Kidney epithelial cell (primary cell): ENCODE data around the gene OR2Y1. TPM values are rescaled to one million over a fixed set of nuclear protein-coding genes. Genes with fewer than 3 reads are reported as not detected.
"Not testable (repeated sequence)": the region's sequence is repeated elsewhere in the genome, so short reads cannot be mapped to it uniquely, and the experiment has no call there.

Experiments used
- DNase-seq: peaks from one replicate; pipeline ENCODE4 v3.0.0-alpha.2; 2010; ENCODE audit warnings: low read depth
- H3K27me3 ChIP-seq: 2 replicates; pipeline ENCODE4 v1.6.0; 2011; ENCODE audit warnings: low read length; ENCODE audit not compliant: control insufficient read depth, insufficient read depth
- H3K36me3 ChIP-seq: 2 replicates; pipeline ENCODE4 v1.5.1; 2011; ENCODE audit warnings: low read length; ENCODE audit not compliant: control insufficient read depth, insufficient read depth
- H3K4me3 ChIP-seq: 2 replicates; pipeline ENCODE4 v1.5.1; 2011; ENCODE audit warnings: low read depth, mild to moderate bottlenecking, control low read depth, low read length
- CTCF ChIP-seq: IDR thresholded peaks from 2 replicates; pipeline ENCODE4 v1.5.1; 2011; ENCODE audit warnings: mild to moderate bottlenecking, moderate library complexity, low read length, control low read depth, inconsistent platforms; ENCODE audit not compliant: insufficient read depth, poor library complexity, severe bottlenecking
- total RNA-seq: library from RNA; depleted of rRNA; stranded (reverse); fragments of >200 nt; gene quantifications from 2 replicates; pipeline ENCODE4 v1.2.3, GENCODE V29; 2015

The OR2Y1 gene
- total RNA-seq, 1 donor from 2014 or later = not detected

GRCh38 chr5:180785121-180785781 lies 45.4 kb upstream of the OR2Y1 start:
- DNase-seq = no peak
- H3K27me3 ChIP-seq = no peaks in the 10 kb centered on the region
- H3K36me3 ChIP-seq = peaks cover 1% of the 10 kb centered on the region
- no peak overlapping the region for H3K4me3 ChIP-seq
- no peak for TF ChIP-seq CTCF

- Histone ChIP-seq H3K4me3 (no peak overlapping the region), H3K36me3 (no peaks in the 10 kb centered on the region), H3K27me3 (no peaks in the 10 kb centered on the region)
- peak; percentile 86 for TF ChIP-seq CTCF
- DNase-seq = no peak
These were observed 44.7 kb upstream of the OR2Y1 start for GRCh38 chr5:180784497-180785097.

DNA sequence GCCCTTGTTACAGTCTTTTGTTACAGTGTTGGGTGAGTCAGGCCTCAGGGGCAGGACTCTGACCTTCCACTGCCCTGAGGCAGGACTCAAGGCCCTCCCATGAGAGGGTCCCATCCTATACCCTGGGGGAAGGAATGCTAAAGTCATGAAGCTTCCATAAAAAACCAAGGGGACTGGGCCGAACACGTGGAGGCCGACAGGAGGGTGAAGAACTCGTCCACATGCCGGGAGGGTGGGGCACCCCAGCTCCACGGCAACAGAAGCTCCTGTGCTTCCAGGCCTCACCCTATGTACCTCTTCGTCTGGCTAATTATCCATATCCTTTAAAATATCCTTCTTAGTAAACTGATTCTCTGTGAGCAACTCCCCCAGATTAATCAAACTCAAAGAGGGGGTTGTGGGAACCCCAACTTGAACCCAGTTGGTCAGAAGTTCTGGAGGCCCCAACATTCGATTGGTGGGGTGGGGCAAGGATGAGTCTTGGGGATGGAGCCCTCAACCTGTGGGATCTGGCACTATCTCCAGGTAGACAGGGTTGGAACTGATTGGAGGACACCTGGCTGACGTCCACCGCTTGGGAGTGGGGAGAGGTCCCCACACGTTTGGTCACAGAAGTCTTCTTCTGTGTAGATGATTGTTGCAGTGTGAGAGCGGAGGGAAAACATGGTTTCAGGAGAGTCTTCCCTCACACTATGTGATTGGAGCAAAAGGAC lies 43.6 kb upstream of the OR2Y1 start:
- H3K4me3 ChIP-seq = no peak overlapping the region
- no peaks in the 10 kb centered on the region for H3K36me3 ChIP-seq
- DNase-seq = no peak
- no peaks in the 10 kb centered on the region for H3K27me3 ChIP-seq
- TF ChIP-seq CTCF = no peak

- TF ChIP-seq CTCF = no peak
- no peak overlapping the region for H3K4me3 ChIP-seq
- no peaks in the 10 kb centered on the region for H3K36me3 ChIP-seq
- DNase-seq = no peak
- no peaks in the 10 kb centered on the region for H3K27me3 ChIP-seq
These were observed 42.9 kb upstream of the OR2Y1 start for GRCh38 chr5:180782748-180783147.

DNA sequence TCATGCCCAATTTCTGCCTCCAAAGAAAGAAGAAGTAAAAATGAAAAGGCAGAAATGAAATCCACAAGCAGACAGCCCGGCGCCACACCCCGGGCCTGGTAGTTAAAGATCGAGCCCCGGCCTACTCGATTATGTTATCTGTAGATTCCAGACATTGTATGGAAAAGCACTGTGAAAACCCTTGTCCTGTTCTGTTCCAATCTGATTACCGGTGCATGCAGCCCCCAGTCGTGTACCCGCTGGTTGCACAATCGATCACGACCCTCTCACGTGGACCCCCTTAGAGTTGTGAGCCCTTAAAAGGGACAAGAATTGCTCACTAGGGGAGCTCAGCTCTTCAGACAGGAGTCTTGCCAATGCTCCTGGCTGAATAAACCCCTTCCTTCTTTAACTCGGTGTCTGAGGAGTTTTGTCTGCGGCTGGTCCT lies 42.1 kb upstream of the OR2Y1 start:
- H3K4me3 ChIP-seq, H3K27me3 ChIP-seq, H3K36me3 ChIP-seq, DNase-seq: not testable (repeated sequence)

DNA sequence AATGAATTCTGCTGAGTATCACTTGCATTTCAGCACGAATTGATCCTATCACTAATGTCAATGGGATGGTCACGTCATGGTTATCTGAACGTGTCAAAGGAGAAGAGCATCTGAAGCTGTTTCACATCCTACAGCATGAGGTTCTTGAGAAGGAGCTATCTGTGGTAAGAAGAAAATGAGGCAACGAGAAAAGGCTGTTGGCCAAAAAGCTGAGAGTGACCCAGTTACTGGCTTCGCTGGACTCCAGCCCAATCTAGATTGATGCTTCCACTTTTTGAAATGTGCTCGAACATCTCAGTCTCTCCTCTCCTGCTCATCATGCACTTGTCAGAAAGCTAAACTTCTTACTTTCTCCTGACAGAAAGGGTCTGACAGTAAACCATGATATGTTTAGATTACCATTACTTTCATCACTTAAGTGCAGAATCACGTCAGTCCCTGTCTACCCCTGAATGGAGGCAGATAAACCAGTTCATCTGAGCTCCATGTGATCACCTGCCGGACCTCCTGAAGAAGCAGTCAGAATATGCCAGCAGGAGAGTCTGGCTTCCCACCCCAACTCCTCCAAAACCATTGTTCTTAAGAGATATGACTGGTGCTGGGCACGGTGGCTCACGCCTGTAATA lies 40.2 kb upstream of the OR2Y1 start:
- Histone ChIP-seq H3K36me3 (no peaks in the 10 kb centered on the region), H3K27me3 (no peaks in the 10 kb centered on the region), H3K4me3 (no peak overlapping the region)
- TF ChIP-seq CTCF = no peak
- no peak for DNase-seq
